ENCODE measurements around the gene PTOV1. TPM values are rescaled to one million over a fixed set of nuclear protein-coding genes. Genes with fewer than 3 reads are reported as not detected.

Gene PTOV1
- total RNA-seq, 2 experiments from 2014 or later, result 105 to 124 TPM

DNA sequence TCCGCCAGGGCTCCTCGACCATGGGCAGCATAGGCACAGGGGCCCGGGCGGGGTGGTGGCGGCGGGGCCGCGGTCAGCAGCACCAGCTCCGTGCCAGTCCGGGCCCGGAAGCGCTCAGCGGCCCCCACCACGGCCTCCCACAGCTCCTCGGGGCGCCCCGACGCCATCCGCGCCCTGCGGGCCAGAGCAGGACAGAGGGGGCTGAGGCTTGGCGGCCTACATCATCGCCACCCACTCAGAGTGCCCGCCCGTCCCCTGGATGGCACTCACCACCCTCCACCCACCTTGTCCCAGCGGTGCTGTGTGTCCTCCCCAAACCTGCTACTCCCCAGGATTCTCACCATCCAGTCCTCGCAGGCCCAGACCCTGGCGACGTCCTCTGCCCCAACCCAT lies 22.2 kb downstream of the PTOV1 start:
- peaks cover 11% of the 10 kb centered on the region; the same call in 1 of the 2 replicates for H3K36me3 ChIP-seq (ENCODE audit: insufficient read depth, low read length)
- no peaks in the 10 kb centered on the region for H3K9me2 ChIP-seq (ENCODE audit: insufficient read depth, low read length)
- TF ChIP-seq, protein P1, sequence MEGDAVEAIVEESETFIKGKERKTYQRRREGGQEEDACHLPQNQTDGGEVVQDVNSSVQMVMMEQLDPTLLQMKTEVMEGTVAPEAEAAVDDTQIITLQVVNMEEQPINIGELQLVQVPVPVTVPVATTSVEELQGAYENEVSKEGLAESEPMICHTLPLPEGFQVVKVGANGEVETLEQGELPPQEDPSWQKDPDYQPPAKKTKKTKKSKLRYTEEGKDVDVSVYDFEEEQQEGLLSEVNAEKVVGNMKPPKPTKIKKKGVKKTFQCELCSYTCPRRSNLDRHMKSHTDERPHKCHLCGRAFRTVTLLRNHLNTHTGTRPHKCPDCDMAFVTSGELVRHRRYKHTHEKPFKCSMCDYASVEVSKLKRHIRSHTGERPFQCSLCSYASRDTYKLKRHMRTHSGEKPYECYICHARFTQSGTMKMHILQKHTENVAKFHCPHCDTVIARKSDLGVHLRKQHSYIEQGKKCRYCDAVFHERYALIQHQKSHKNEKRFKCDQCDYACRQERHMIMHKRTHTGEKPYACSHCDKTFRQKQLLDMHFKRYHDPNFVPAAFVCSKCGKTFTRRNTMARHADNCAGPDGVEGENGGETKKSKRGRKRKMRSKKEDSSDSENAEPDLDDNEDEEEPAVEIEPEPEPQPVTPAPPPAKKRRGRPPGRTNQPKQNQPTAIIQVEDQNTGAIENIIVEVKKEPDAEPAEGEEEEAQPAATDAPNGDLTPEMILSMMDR (conservative IDR thresholded peaks at IDR 0.05; ENCODE audit: low read length), result no peak
- no peak for TF ChIP-seq EZH2phosphoT487 (IDR thresholded peaks at IDR 0.05; ENCODE audit: borderline replicate concordance, low read depth, low read length)
- DNase-seq (ENCODE audit: low spot score), result no peak
- no peak overlapping the region for H3K27ac ChIP-seq (ENCODE audit: low read depth, low read length, poor library complexity, severe bottlenecking)
- ChIA-PET POLR2A (interaction anchor here (0.5 kb wide), 1 partner anchor 778 kb away, joined by 4 read pairs; no protein-coding TSS in a partner anchor), CTCF (ENCODE audit: unreplicated experiment) (no interaction called here)
- H3K4me1 ChIP-seq (ENCODE audit: insufficient read depth, low read length, poor library complexity, severe bottlenecking), result peaks cover 37% of the 10 kb centered on the region
- H3K79me2 ChIP-seq (ENCODE audit: insufficient read depth, low read depth, low read length), result peaks cover 13% of the 10 kb centered on the region; the same call in 1 of the 2 replicates
- H3K4me3 ChIP-seq (ENCODE audit: low read depth, low read length, poor library complexity, severe bottlenecking), result no peak overlapping the region
- H4K20me1 ChIP-seq (ENCODE audit: insufficient read depth, low read length), result no peaks in the 10 kb centered on the region
- H2AFZ ChIP-seq (ENCODE audit: low read length), result no peak overlapping the region
- no peak overlapping the region for H3K4me2 ChIP-seq (ENCODE audit: low read length)
- H3K9me3 ChIP-seq (ENCODE audit: low read length), result no peaks in the 10 kb centered on the region
- intact Hi-C loops (cut with micrococcal nuclease; ENCODE audit: unreplicated experiment), result no loop called here
- BruUV-seq (replicated peaks), result no TSS peak

DNA sequence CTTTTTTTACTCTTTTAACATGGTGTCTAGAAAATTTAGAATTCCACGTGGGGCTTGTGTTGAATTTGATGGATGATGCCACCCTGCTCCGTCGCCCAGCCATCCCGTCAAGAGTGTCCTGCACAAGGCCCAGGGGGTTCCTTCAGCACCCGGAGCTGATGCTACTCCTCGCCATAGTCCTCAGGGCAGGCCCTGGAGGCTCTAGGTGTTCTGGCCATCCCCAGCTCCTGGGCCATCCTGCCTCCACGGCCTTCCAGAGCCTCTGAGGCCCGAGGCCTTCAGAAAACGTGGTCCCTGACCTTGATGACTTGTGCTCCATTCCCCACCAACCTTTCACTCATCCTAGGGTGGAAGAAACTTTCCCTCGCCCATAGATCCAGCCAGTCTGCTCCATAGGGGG lies 22.9 kb downstream of the PTOV1 start:
- BruUV-seq (replicated peaks), result no TSS peak
- Histone ChIP-seq H3K79me2 (ENCODE audit: insufficient read depth, low read depth, low read length) (peaks cover 13% of the 10 kb centered on the region; the same call in 1 of the 2 replicates), H3K9me2 (ENCODE audit: insufficient read depth, low read length) (no peaks in the 10 kb centered on the region), H3K4me1 (ENCODE audit: insufficient read depth, low read length, poor library complexity, severe bottlenecking) (peaks cover 37% of the 10 kb centered on the region), H3K4me2 (ENCODE audit: low read length) (no peak overlapping the region), H3K9me3 (ENCODE audit: low read length) (no peaks in the 10 kb centered on the region), H3K27ac (ENCODE audit: low read depth, low read length, poor library complexity, severe bottlenecking) (no peak overlapping the region), H3K36me3 (ENCODE audit: insufficient read depth, low read length) (peaks cover 11% of the 10 kb centered on the region; the same call in 1 of the 2 replicates), H4K20me1 (ENCODE audit: insufficient read depth, low read length) (no peaks in the 10 kb centered on the region), H3K4me3 (ENCODE audit: low read depth, low read length, poor library complexity, severe bottlenecking) (no peak overlapping the region), H2AFZ (ENCODE audit: low read length) (no peak overlapping the region)
- no peak for TF ChIP-seq EZH2phosphoT487 (IDR thresholded peaks at IDR 0.05; ENCODE audit: borderline replicate concordance, low read depth, low read length)
- TF ChIP-seq, protein P1 (conservative IDR thresholded peaks at IDR 0.05; ENCODE audit: low read length), result no peak
- intact Hi-C loops (cut with micrococcal nuclease; ENCODE audit: unreplicated experiment), result no loop called here
- POLR2A ChIA-PET, result no interaction called here
- no peak for DNase-seq (ENCODE audit: low spot score)
- CTCF ChIA-PET (ENCODE audit: unreplicated experiment), result no interaction called here

GRCh38 chr19:49874503-49875157 lies 23.7 kb downstream of the PTOV1 start:
- peaks cover 42% of the 10 kb centered on the region for H3K4me1 ChIP-seq (ENCODE audit: insufficient read depth, low read length, poor library complexity, severe bottlenecking)
- peak overlapping the region; percentile 90 for H3K4me3 ChIP-seq (ENCODE audit: low read depth, low read length, poor library complexity, severe bottlenecking)
- H3K79me2 ChIP-seq (ENCODE audit: insufficient read depth, low read depth, low read length), result peaks cover 13% of the 10 kb centered on the region; the same call in 1 of the 2 replicates
- no TSS peak for BruUV-seq (replicated peaks)
- intact Hi-C loops (cut with micrococcal nuclease; ENCODE audit: unreplicated experiment), result loop anchor here (5.0 kb wide), 1 partner anchor 282 kb away; the partner anchor contains the start of gene PRR12
- no peaks in the 10 kb centered on the region for H4K20me1 ChIP-seq (ENCODE audit: insufficient read depth, low read length)
- no peak for TF ChIP-seq EZH2phosphoT487 (IDR thresholded peaks at IDR 0.05; ENCODE audit: borderline replicate concordance, low read depth, low read length)
- TF ChIP-seq, protein P1 (conservative IDR thresholded peaks at IDR 0.05; ENCODE audit: low read length), result no peak
- ChIA-PET CTCF (ENCODE audit: unreplicated experiment) (no interaction called here), POLR2A (no interaction called here)
- no peak overlapping the region for H3K27ac ChIP-seq (ENCODE audit: low read depth, low read length, poor library complexity, severe bottlenecking)
- no peaks in the 10 kb centered on the region for H3K9me2 ChIP-seq (ENCODE audit: insufficient read depth, low read length)
- DNase-seq (ENCODE audit: low spot score), result no peak
- H2AFZ ChIP-seq (ENCODE audit: low read length), result no peak overlapping the region
- H3K4me2 ChIP-seq (ENCODE audit: low read length), result peak overlapping the region; percentile 93
- H3K36me3 ChIP-seq (ENCODE audit: insufficient read depth, low read length), result peaks cover 11% of the 10 kb centered on the region; the same call in 1 of the 2 replicates
- no peaks in the 10 kb centered on the region for H3K9me3 ChIP-seq (ENCODE audit: low read length)
